NB4 (cell line): ENCODE data around the gene MAGEL2.

Experiments
- CTCF ChIP-seq: IDR thresholded peaks from one replicate; pipeline ENCODE4 v1.5.1; 2012; ENCODE audit warnings: low read depth, low read length
- MYC ChIP-seq: IDR thresholded peaks from 2 replicates; pipeline ENCODE4 v1.6.1; 2011; ENCODE audit warnings: low read depth, low read length

GRCh38 chr15:23645371-23646164 lies 2.1 kb downstream of the MAGEL2 start:
- TF ChIP-seq MYC (no peak), CTCF (peak; percentile 9)
